Measurements from ENCODE around the gene RAB11B. TPM values are rescaled to one million over a fixed set of nuclear protein-coding genes. Genes with fewer than 3 reads are reported as not detected.

RAB11B gene
- total RNA-seq, 8 experiments from 2014 or later: 16.7 to 72.4 (median 43.7) TPM

DNA sequence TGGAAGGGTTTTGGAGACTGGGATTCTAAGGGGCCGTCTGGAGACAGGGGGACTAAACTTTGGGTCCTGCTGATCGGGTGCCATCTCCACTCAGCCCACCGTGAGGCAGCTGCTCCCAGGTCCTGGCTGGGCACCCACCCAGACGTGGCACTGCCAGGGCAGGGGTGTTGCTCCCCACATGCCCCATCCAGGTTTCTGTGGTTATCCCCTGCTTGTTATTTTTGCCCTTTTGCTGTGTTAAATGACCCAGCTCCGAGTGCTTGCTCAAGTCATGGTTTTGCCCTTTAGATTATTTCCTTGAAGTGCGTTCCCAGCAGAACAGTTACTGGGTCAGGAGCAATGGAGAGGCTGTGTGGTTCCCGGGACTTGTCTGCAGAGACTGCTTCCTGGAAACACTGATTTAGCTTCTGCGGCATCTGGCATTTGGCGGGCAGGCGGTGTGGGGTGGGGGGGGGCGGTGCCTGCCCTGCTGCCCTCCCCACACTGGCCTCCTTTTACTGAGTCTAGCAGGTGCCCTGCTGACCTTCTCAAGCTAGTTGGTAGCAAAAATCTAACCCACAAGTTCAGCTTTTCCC lies 1.9 kb downstream of the RAB11B start:
- peaks cover 11 to 18% of the 10 kb centered on the region in 2 donors for H3K4me1 ChIP-seq (replicated peaks in 1 of 2)
- WGBS, 10 experiments: 12 to 80% (median 41%) methylated on average over 1 to 6 of the region's 11 CpGs; no CpG with 5 or more reads in 6 of the 10 experiments
- in situ Hi-C loops (cut with MboI; ENCODE audit: low pct_unique_long_range_greater_than_20kb in 2 of 9, low sequenced_read_pairs in 9 of 9, unreplicated experiment in 9 of 9): no loop called here
- no peak overlapping the region for H3K4me3 ChIP-seq
- no peak overlapping the region for H3K27ac ChIP-seq
- no peak for ATAC-seq (replicated peaks in 6 of 8)

GRCh38 chr19:8393192-8393870 lies 3.2 kb downstream of the RAB11B start:
- WGBS, 10 experiments: 20 to 80% (median 60%) methylated on average over 1 to 4 of the region's 8 CpGs; no CpG with 5 or more reads in 5 of the 10 experiments
- no peak for ATAC-seq (replicated peaks in 6 of 8)
- no peak overlapping the region for H3K27ac ChIP-seq

GRCh38 chr19:8393871-8394250 lies 3.7 kb downstream of the RAB11B start:
- Histone ChIP-seq H3K4me1 (replicated peaks in 1 of 2) (peaks cover 11 to 18% of the 10 kb centered on the region in 2 donors), H3K27ac (no peak overlapping the region), H3K4me3 (no peak overlapping the region)
- no peak for ATAC-seq (replicated peaks in 6 of 8)
- in situ Hi-C loops (cut with MboI; ENCODE audit: low pct_unique_long_range_greater_than_20kb in 2 of 9, low sequenced_read_pairs in 9 of 9, unreplicated experiment in 9 of 9): no loop called here
- 90% methylated on average over 2 to 3 of the region's 8 CpGs; no CpG with 5 or more reads in 8 of the 10 experiments for WGBS, 10 experiments

More at GRCh38 chr19:8393192-8393870, 3.2 kb downstream of the RAB11B start:
- H3K4me1 ChIP-seq (replicated peaks in 1 of 2): peaks cover 11 to 18% of the 10 kb centered on the region in 2 donors
- H3K4me3 ChIP-seq: no peak overlapping the region
- in situ Hi-C loops (cut with MboI; ENCODE audit: low pct_unique_long_range_greater_than_20kb in 2 of 9, low sequenced_read_pairs in 9 of 9, unreplicated experiment in 9 of 9): no loop called here

- in situ Hi-C loops (cut with MboI; ENCODE audit: low pct_unique_long_range_greater_than_20kb in 2 of 9, low sequenced_read_pairs in 9 of 9, unreplicated experiment in 9 of 9): no loop called here
- Histone ChIP-seq H3K4me1 (replicated peaks in 1 of 2) (peaks cover 11 to 13% of the 10 kb centered on the region in 2 donors), H3K27ac (no peak overlapping the region), H3K4me3 (no peak overlapping the region)
- ATAC-seq (replicated peaks in 6 of 8): no peak
- 87 to 100% (median 90%) methylated on average over 1 to 5 of the region's 14 CpGs; no CpG with 5 or more reads in 5 of the 10 experiments for WGBS, 10 experiments
Observed at GRCh38 chr19:8395621-8396082, 5.5 kb downstream of the RAB11B start.

DNA sequence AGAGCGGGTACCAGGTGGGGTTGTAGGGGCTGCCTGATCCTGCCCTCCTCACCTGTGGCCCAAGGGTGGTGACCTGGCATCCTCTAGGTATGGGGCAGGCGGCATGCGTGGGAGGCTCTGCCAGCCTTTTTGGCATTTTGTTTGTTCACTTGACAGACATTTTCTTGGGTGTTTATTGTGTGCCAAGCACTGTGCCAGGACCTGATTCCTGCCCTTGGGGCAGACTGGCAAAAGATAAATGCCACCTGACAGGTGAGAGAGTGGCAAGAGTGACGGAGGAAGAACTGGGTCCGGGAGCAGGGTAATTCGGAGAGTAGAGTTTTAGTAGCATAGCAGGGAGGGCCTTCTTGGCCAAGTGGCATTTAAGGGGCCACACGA lies 6.0 kb downstream of the RAB11B start:
- no peak overlapping the region for H3K27ac ChIP-seq

GRCh38 chr19:8396563-8397203 lies 6.5 kb downstream of the RAB11B start:
- Histone ChIP-seq H3K4me1 (replicated peaks in 1 of 2) (peaks cover 4% of the 10 kb centered on the region in 2 donors), H3K4me3 (no peak overlapping the region), H3K27ac (no peak overlapping the region)
- peak in 6 of 8 experiments; percentile 11 to 84 (median 46) for ATAC-seq (replicated peaks in 6 of 8)
- WGBS, 10 experiments: 0 to 100% (median 67%) methylated on average over 1 to 5 of the region's 22 CpGs; no CpG with 5 or more reads in 1 of the 10 experiments
- in situ Hi-C loops (cut with MboI; ENCODE audit: low pct_unique_long_range_greater_than_20kb in 2 of 9, low sequenced_read_pairs in 9 of 9, unreplicated experiment in 9 of 9): no loop called here

More for the DNA sequence above, 6.0 kb downstream of the RAB11B start:
- Histone ChIP-seq H3K4me3 (no peak overlapping the region), H3K4me1 (replicated peaks in 1 of 2) (peaks cover 9 to 10% of the 10 kb centered on the region in 2 donors)
- no peak for ATAC-seq (replicated peaks in 6 of 8)
- in situ Hi-C loops (cut with MboI; ENCODE audit: low pct_unique_long_range_greater_than_20kb in 2 of 9, low sequenced_read_pairs in 9 of 9, unreplicated experiment in 9 of 9): no loop called here
- 83 to 100% (median 100%) methylated on average over 1 to 4 of the region's 7 CpGs; no CpG with 5 or more reads in 5 of the 10 experiments for WGBS, 10 experiments

DNA sequence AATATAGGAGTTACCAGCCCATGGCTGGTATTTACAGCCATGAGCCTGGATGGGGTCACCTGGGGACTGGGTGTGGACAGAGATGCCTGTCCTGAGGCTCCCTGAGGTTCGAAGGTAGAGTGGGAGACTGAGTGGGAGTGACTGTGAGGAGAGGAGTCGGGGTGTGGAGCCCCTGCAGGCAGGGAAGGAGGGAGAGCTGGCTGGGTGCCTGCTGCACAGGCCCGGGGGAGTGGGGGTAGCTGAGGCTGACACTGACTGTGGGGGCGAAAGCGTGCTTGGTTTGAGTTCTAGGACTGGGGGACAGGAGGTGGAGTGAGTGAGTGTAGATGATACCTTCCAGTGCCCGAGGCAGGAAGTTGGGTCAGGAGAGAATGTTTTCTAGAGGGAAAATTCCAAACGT lies 7.1 kb downstream of the RAB11B start:
- peak in 3 of 8 experiments; percentile 2 to 7 (median 7) for ATAC-seq (replicated peaks in 6 of 8)
- Histone ChIP-seq H3K4me1 (replicated peaks in 1 of 2) (peaks cover 4% of the 10 kb centered on the region in 2 donors), H3K27ac (no peak overlapping the region), H3K4me3 (no peak overlapping the region)
- in situ Hi-C loops (cut with MboI; ENCODE audit: low pct_unique_long_range_greater_than_20kb in 2 of 9, low sequenced_read_pairs in 9 of 9, unreplicated experiment in 9 of 9): no loop called here
- WGBS, 10 experiments: 60 to 83% (median 82%) methylated on average over 1 to 2 of the region's 7 CpGs; no CpG with 5 or more reads in 7 of the 10 experiments

GRCh38 chr19:8397746-8398310 lies 7.7 kb downstream of the RAB11B start:
- H3K4me3 ChIP-seq: no peak overlapping the region
- in situ Hi-C loops (cut with MboI; ENCODE audit: low pct_unique_long_range_greater_than_20kb in 2 of 9, low sequenced_read_pairs in 9 of 9, unreplicated experiment in 9 of 9): no loop called here
- ATAC-seq (replicated peaks in 6 of 8): peak in 4 of 8 experiments; percentile 11 to 19 (median 13)
- peaks cover 3 to 4% of the 10 kb centered on the region in 2 donors for H3K4me1 ChIP-seq (replicated peaks in 1 of 2)
- WGBS, 10 experiments: 93% methylated on average over 3 of the region's 10 CpGs; no CpG with 5 or more reads in 9 of the 10 experiments
- H3K27ac ChIP-seq: no peak overlapping the region

- H3K27ac ChIP-seq: no peak overlapping the region
- H3K4me3 ChIP-seq: no peak overlapping the region
- H3K4me1 ChIP-seq (replicated peaks in 1 of 2): peaks cover 0 to 4% of the 10 kb centered on the region in 2 donors
- peak in 4 of 8 experiments; percentile 2 to 19 (median 12) for ATAC-seq (replicated peaks in 6 of 8)
- WGBS, 10 experiments: 56 to 100% (median 67%) methylated on average over 2 to 9 of the region's 9 CpGs; no CpG with 5 or more reads in 5 of the 10 experiments
- in situ Hi-C loops (cut with MboI; ENCODE audit: low pct_unique_long_range_greater_than_20kb in 2 of 9, low sequenced_read_pairs in 9 of 9, unreplicated experiment in 9 of 9): no loop called here
Observed at GRCh38 chr19:8398311-8398771, 8.2 kb downstream of the RAB11B start.

- 95% methylated on average over 13 of the region's 34 CpGs; no CpG with 5 or more reads in 9 of the 10 experiments for WGBS, 10 experiments
- H3K27ac ChIP-seq: no peak overlapping the region
- in situ Hi-C loops (cut with MboI; ENCODE audit: low pct_unique_long_range_greater_than_20kb in 2 of 9, low sequenced_read_pairs in 9 of 9, unreplicated experiment in 9 of 9): no loop called here
- ATAC-seq (replicated peaks in 6 of 8): no peak
- H3K4me1 ChIP-seq (replicated peaks in 1 of 2): no peaks in the 10 kb centered on the region
- H3K4me3 ChIP-seq: no peak overlapping the region
Observed at GRCh38 chr19:8399681-8400188, 9.6 kb downstream of the RAB11B start.

GRCh38 chr19:8401981-8402411 lies 11.8 kb downstream of the RAB11B start:
- no peaks in the 10 kb centered on the region for H3K4me1 ChIP-seq (replicated peaks in 1 of 2)
- H3K27ac ChIP-seq: no peak overlapping the region
- WGBS, 10 experiments: 50 to 93% methylated on average over 2 to 9 of the region's 21 CpGs; no CpG with 5 or more reads in 8 of the 10 experiments
- no peak for ATAC-seq (replicated peaks in 6 of 8)
- no peak overlapping the region for H3K4me3 ChIP-seq
- in situ Hi-C loops (cut with MboI; ENCODE audit: low pct_unique_long_range_greater_than_20kb in 2 of 9, low sequenced_read_pairs in 9 of 9, unreplicated experiment in 9 of 9): no loop called here

DNA sequence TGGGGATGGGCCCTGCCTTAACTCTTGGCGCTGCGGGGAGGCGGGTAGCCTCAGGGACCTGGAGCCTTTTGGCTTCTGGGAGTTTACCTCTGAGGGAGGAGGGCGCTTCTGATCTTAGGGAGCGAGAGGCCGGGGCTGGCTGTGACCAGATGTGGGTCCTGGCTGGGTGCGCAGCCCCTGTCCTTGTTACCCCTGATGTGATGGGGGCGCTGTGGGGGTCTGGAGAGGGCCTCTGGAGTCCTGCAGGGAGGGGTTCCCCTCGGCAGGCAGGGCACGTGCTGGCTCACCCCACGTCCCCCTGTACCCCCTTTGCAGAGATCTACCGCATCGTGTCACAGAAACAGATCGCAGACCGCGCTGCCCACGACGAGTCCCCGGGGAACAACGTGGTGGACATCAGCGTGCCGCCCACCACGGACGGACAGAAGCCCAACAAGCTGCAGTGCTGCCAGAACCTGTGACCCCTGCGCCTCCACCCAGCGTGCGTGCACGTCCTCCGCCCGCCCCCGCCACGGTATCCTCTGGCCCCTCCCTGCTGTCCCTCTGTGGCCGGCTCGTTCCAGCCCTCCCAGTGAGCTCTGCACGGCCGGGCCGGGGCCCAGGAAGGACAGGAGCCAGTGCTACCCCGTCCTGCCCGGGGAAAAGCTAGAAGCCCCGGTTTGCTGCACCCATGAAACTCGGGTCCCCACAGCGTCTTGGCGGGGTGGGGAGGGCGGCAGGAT lies 13.1 kb downstream of the RAB11B start:
- in situ Hi-C loops (cut with MboI; ENCODE audit: low pct_unique_long_range_greater_than_20kb in 2 of 9, low sequenced_read_pairs in 9 of 9, unreplicated experiment in 9 of 9): no loop called here
- no peak overlapping the region for H3K4me3 ChIP-seq
- H3K27ac ChIP-seq: no peak overlapping the region
- no peaks in the 10 kb centered on the region for H3K4me1 ChIP-seq (replicated peaks in 1 of 2)
- WGBS, 10 experiments: 40 to 96% methylated on average over 1 to 3 of the region's 44 CpGs; no CpG with 5 or more reads in 8 of the 10 experiments
- ATAC-seq (replicated peaks in 6 of 8): peak in 4 of 8 experiments; percentile 10 to 24 (median 13)
